H9 (cell line): ENCODE data around the gene GRB10. TPM values are rescaled to one million over a fixed set of nuclear protein-coding genes. Genes with fewer than 3 reads are reported as not detected.
A peak's percentile ranks its signal among the peaks of the same experiment; 100 is the strongest.

Source experiments
- DNase-seq: peaks from one replicate; pipeline ENCODE4 v3.0.0-alpha.2; 2017
- H2AFZ ChIP-seq: one replicate; pipeline ENCODE4 v1.6.1; 2013; ENCODE audit warnings: mild to moderate bottlenecking, low read length, control low read depth, moderate library complexity
- H2AK5ac ChIP-seq: 2 replicates; pipeline ENCODE4 v1.6.1; 2013; ENCODE audit warnings: low read length, control low read depth, mixed read lengths; ENCODE audit not compliant: insufficient read length
- H2BK120ac ChIP-seq: one replicate; pipeline ENCODE4 v1.6.1; 2013; ENCODE audit warnings: low read depth, mild to moderate bottlenecking, low read length, control low read depth, inconsistent platforms; ENCODE audit not compliant: poor library complexity, severe bottlenecking
- H2BK12ac ChIP-seq: 2 replicates; pipeline ENCODE4 v1.6.1; 2013; ENCODE audit warnings: low read length, control low read depth, mixed read lengths, low read depth; ENCODE audit not compliant: insufficient read length
- H2BK15ac ChIP-seq: 2 replicates; pipeline ENCODE4 v1.6.1; 2013; ENCODE audit warnings: low read depth, low read length, control low read depth
- H2BK20ac ChIP-seq: one replicate; pipeline ENCODE4 v1.6.1; 2013; ENCODE audit warnings: low read depth, mild to moderate bottlenecking, low read length, control low read depth, inconsistent platforms; ENCODE audit not compliant: poor library complexity, severe bottlenecking
- H2BK5ac ChIP-seq: 2 replicates; pipeline ENCODE4 v1.6.1; 2013; ENCODE audit warnings: low read length, control low read depth, mixed read lengths; ENCODE audit not compliant: insufficient read length
- H3K14ac ChIP-seq: 2 replicates; pipeline ENCODE4 v1.6.1; 2013; ENCODE audit warnings: low read length, control low read depth; ENCODE audit not compliant: insufficient read depth
- H3K18ac ChIP-seq: 2 replicates; pipeline ENCODE4 v1.6.1; 2013; ENCODE audit warnings: low read depth, mild to moderate bottlenecking, mixed read lengths, low read length, control low read depth; ENCODE audit not compliant: insufficient read length
- H3K23ac ChIP-seq: 2 replicates; pipeline ENCODE4 v1.6.1; 2013; ENCODE audit warnings: low read length, control low read depth, mixed read lengths, low read depth; ENCODE audit not compliant: insufficient read length
- H3K23me2 ChIP-seq: 2 replicates; pipeline ENCODE4 v1.6.1; 2013; ENCODE audit warnings: low read depth, mild to moderate bottlenecking, mixed read lengths, low read length, control low read depth; ENCODE audit not compliant: insufficient read length, poor library complexity, severe bottlenecking
- H3K27ac ChIP-seq: 2 replicates; pipeline ENCODE4 v1.5.1; 2013; ENCODE audit warnings: low read length, control low read depth, mixed read lengths, low read depth; ENCODE audit not compliant: insufficient read length
- H3K27me3 ChIP-seq: 2 replicates; pipeline ENCODE4 v1.6.1; 2013; ENCODE audit warnings: low read length, control low read depth, inconsistent platforms; ENCODE audit not compliant: insufficient read depth
- H3K4ac ChIP-seq: 2 replicates; pipeline ENCODE4 v1.6.1; 2013; ENCODE audit warnings: low read depth, mild to moderate bottlenecking, control low read depth, inconsistent platforms, low read length, moderate library complexity
- H3K4me1 ChIP-seq: 2 replicates; pipeline ENCODE4 v1.6.1; 2013; ENCODE audit warnings: low read length, control low read depth, inconsistent platforms; ENCODE audit not compliant: insufficient read depth
- H3K4me2 ChIP-seq: 2 replicates; pipeline ENCODE4 v1.6.1; 2013; ENCODE audit warnings: low read length, control low read depth, mixed read lengths; ENCODE audit not compliant: insufficient read length, insufficient read depth
- H3K56ac ChIP-seq: 2 replicates; pipeline ENCODE4 v1.6.1; 2013; ENCODE audit warnings: low read depth, mild to moderate bottlenecking, mixed read lengths, low read length, control low read depth; ENCODE audit not compliant: insufficient read length
- H3K79me1 ChIP-seq: 2 replicates; pipeline ENCODE4 v1.6.1; 2013; ENCODE audit warnings: low read depth, mild to moderate bottlenecking, moderate library complexity, low read length, control low read depth, inconsistent platforms; ENCODE audit not compliant: insufficient read depth, poor library complexity, severe bottlenecking
- H3K79me2 ChIP-seq: 2 replicates; pipeline ENCODE4 v1.6.1; 2013; ENCODE audit warnings: low read length, control low read depth, inconsistent platforms; ENCODE audit not compliant: insufficient read depth
- H3K9ac ChIP-seq: 2 replicates; pipeline ENCODE4 v1.6.1; 2013; ENCODE audit warnings: low read length, control low read depth, mixed read lengths; ENCODE audit not compliant: insufficient read length; ENCODE audit errors: extremely low read depth
- H3K9me3 ChIP-seq: one replicate; pipeline ENCODE4 v1.6.1; 2013; ENCODE audit warnings: low read depth, low read length, inconsistent platforms; ENCODE audit not compliant: control insufficient read depth
- H3T11ph ChIP-seq: one replicate; pipeline ENCODE4 v1.6.1; 2013; ENCODE audit warnings: mild to moderate bottlenecking, low read length, control low read depth, inconsistent platforms
- H4K20me1 ChIP-seq: one replicate; pipeline ENCODE4 v1.6.1; 2013; ENCODE audit not compliant: control insufficient read depth, insufficient read length, insufficient read depth
- H4K5ac ChIP-seq: 2 replicates; pipeline ENCODE4 v1.6.1; 2013; ENCODE audit warnings: low read depth, mild to moderate bottlenecking, mixed read lengths, low read length, control low read depth; ENCODE audit not compliant: insufficient read length
- H4K8ac ChIP-seq: replicated peaks from 2 replicates; pipeline ENCODE4 v1.6.1; 2013; ENCODE audit warnings: low read length, control low read depth, mixed read lengths, low read depth; ENCODE audit not compliant: insufficient read length
- H4K91ac ChIP-seq: 2 replicates; pipeline ENCODE4 v1.6.1; 2013; ENCODE audit warnings: low read depth, mild to moderate bottlenecking, moderate library complexity, mixed read lengths, low read length, control low read depth; ENCODE audit not compliant: insufficient read length
- H3K27ac Mint-ChIP-seq, 3 experiments: 2 replicates in 2 of 3; 3 replicates in 1 of 3; pipeline ENCODE4 v1.8.0; 2020 to 2021; ENCODE audit warnings: mixed read lengths in 3 of 3, mild to moderate bottlenecking in 1 of 3, moderate library complexity in 1 of 3
- H3K27me3 Mint-ChIP-seq: 2 replicates; pipeline ENCODE4 v1.8.0; 2021; ENCODE audit warnings: low read depth, mild to moderate bottlenecking, moderate library complexity, mixed read lengths
- H3K36me3 Mint-ChIP-seq, 3 experiments: 2 replicates in 2 of 3; 3 replicates in 1 of 3; pipeline ENCODE4 v1.8.0; 2020 to 2021; ENCODE audit warnings: low read depth in 3 of 3, mixed read lengths in 3 of 3; ENCODE audit not compliant: insufficient read depth in 1 of 3
- H3K4me1 Mint-ChIP-seq, 2 experiments: 2 replicates each; pipeline ENCODE4 v1.8.0; 2020; ENCODE audit warnings: mixed read lengths in 2 of 2
- H3K4me3 Mint-ChIP-seq, 2 experiments: 2 replicates in 1 of 2; 3 replicates in 1 of 2; pipeline ENCODE4 v1.8.0; 2020 to 2021; ENCODE audit warnings: mild to moderate bottlenecking in 2 of 2, mixed read lengths in 2 of 2, moderate library complexity in 1 of 2
- H3K9me3 Mint-ChIP-seq, 2 experiments: 2 replicates in 1 of 2; 3 replicates in 1 of 2; pipeline ENCODE4 v1.8.0; 2020; ENCODE audit warnings: mild to moderate bottlenecking in 2 of 2, mixed read lengths in 2 of 2, moderate library complexity in 1 of 2
- CTCF ChIP-seq: fragments of 200-600 bp; sonication (generic); conservative IDR thresholded peaks from 3 replicates; pipeline ENCODE4 v1.8.0; 2021; ENCODE audit warnings: antibody characterized with exemption, mild to moderate bottlenecking
- WGBS: extraction: QIAGEN DNeasy Blood & Tissue Kit; methylation state at CpG from one replicate; pipeline ENCODE4 v1.1.7; 2013; ENCODE audit warnings: missing lambda C conversion rate, low lambda C conversion rate, mixed read lengths; ENCODE audit not compliant: insufficient read length; ENCODE audit errors: extremely low coverage; 5-methylcytosine and 5-hydroxymethylcytosine counted together
- total RNA-seq: library from RNA; stranded (reverse); gene quantifications from 2 replicates; pipeline ENCODE4 v1.2.1, GENCODE V29; 2021

GRB10 gene
- total RNA-seq, 1 experiment from 2014 or later = 108 TPM

GRCh38 chr7:50560865-50561351 lies 221.8 kb downstream of the GRB10 start:
- H3K4ac ChIP-seq = no peak overlapping the region
- H2AFZ ChIP-seq = no peak overlapping the region
- Mint-ChIP-seq H3K27me3 (peaks cover 8% of the 10 kb centered on the region), H3K4me3 (no peak overlapping the region; a peak in 1 of 5 replicates), H3K27ac (no peak overlapping the region), H3K36me3 (no peaks in the 10 kb centered on the region), H3K9me3 (no peaks in the 10 kb centered on the region), H3K4me1 (peaks cover 22 to 32% of the 10 kb centered on the region in 2 experiments)
- no peak overlapping the region for H2BK120ac ChIP-seq
- H3K9me3 ChIP-seq = no peaks in the 10 kb centered on the region
- no peak overlapping the region for H4K5ac ChIP-seq
- H3T11ph ChIP-seq = no peak overlapping the region
- TF ChIP-seq CTCF = peak; percentile 25; the same call in 1 of the 3 replicates
- WGBS = no CpG with 5 or more reads among the region's 9 CpGs
- H2BK20ac ChIP-seq = no peak overlapping the region
- H3K14ac ChIP-seq = no peak overlapping the region
- no peak overlapping the region for H2BK15ac ChIP-seq
- no peak overlapping the region for H2BK12ac ChIP-seq
- H3K56ac ChIP-seq = no peak overlapping the region
- no peak overlapping the region for H3K9ac ChIP-seq
- no peak for DNase-seq
- H3K79me2 ChIP-seq = no peaks in the 10 kb centered on the region
- H4K91ac ChIP-seq = no peak overlapping the region
- no peaks in the 10 kb centered on the region for H3K79me1 ChIP-seq
- H3K27ac ChIP-seq = no peak overlapping the region
- H4K8ac ChIP-seq = no peak overlapping the region
- no peaks in the 10 kb centered on the region for H3K27me3 ChIP-seq
- no peak overlapping the region for H3K4me2 ChIP-seq
- H2BK5ac ChIP-seq = no peak overlapping the region
- no peaks in the 10 kb centered on the region for H4K20me1 ChIP-seq
- no peak overlapping the region for H3K18ac ChIP-seq
- no peak overlapping the region for H2AK5ac ChIP-seq
- H3K23me2 ChIP-seq = no peaks in the 10 kb centered on the region
- H3K4me1 ChIP-seq = peaks cover 3% of the 10 kb centered on the region; the same call in 1 of the 2 replicates
- no peak overlapping the region for H3K23ac ChIP-seq
